ENCODE results near the gene GLS.

GRCh38 chr2:190881084-190881597 lies 520 bp downstream of the GLS start:
- no peak for TF ChIP-seq CTCF (IDR thresholded peaks at IDR 0.05; ENCODE audit: low read depth, low read length)
- TF ChIP-seq EZH2phosphoT487 (IDR thresholded peaks at IDR 0.05; ENCODE audit: low read depth): no peak
